GM19035 (cell line): ENCODE measurements around the gene STARD10.

Experiments used
- ATAC-seq: cut with Tn5 transposase; IDR thresholded peaks from one replicate; pipeline ENCODE4 v1.9.1; 2021; ENCODE audit not compliant: unreplicated experiment

STARD10 gene

DNA sequence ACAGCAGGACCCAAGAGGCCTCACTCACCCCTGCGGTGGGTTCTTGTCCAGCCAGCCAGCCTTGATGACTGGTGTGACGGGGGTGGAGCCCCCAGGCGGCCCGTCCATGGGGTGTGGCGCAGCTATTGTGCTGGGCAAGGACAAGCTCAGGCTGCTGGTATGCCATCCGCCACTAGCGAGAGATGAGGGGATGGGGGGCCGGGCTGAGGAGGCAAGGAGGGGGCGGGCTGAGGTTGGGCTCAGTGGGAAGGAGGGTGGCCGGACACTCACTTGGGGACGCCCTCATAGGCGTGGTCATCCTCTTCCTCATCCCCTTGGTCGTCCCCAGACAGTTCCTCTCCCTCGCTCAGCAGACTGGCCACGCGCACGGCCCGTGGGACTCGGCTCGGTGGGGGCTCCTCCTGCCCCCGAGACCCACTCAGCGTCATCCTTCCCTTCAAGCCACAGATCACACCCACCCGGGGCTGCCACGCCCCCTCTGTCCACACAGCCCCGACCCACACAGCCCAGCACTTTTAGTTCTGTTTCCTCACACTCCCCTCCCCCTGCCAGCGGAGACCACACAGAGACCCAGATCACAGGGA is 81.6 kb downstream of the STARD10 start:
- no peak for ATAC-seq

DNA sequence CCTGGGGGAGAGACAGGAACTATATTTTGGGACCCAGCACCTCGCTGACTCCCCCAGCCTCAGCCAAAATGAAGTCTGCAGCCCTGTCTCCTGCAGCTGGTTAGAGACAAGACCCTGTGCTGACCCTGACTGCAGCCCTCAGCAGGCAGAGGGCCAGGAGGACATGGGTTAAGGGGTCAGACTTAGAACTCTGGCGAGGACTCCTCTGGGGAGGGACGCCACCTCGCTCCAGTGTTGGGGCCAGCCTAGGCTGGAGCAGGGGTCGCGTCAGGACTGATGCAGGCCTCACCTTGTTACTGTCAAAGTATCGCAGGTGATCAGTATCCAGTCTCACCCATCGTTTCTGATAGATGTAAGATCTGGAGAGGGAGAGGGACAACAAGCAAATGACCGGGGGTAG is 82.7 kb downstream of the STARD10 start:
- ATAC-seq = no peak

DNA sequence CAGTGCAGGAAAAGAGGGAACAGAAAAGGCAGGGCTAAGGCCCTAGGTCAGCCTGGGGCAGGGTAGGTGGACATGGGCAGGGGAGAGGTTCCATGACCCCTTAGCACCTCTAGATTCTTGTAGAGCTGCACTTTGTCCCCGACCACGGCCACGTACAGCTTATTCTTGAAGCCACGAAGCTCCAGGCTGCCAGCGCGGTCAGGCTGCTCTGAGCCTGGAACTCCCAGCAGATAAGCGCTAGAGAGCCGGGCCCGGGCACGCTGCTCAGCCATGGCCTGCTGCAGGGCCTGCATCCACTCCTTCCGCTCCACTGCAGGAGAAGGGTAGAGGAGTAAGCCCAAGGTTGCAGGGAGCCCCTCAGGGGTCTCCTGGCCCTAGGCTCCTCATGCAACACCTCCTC is 83.6 kb downstream of the STARD10 start:
- ATAC-seq = no peak

DNA sequence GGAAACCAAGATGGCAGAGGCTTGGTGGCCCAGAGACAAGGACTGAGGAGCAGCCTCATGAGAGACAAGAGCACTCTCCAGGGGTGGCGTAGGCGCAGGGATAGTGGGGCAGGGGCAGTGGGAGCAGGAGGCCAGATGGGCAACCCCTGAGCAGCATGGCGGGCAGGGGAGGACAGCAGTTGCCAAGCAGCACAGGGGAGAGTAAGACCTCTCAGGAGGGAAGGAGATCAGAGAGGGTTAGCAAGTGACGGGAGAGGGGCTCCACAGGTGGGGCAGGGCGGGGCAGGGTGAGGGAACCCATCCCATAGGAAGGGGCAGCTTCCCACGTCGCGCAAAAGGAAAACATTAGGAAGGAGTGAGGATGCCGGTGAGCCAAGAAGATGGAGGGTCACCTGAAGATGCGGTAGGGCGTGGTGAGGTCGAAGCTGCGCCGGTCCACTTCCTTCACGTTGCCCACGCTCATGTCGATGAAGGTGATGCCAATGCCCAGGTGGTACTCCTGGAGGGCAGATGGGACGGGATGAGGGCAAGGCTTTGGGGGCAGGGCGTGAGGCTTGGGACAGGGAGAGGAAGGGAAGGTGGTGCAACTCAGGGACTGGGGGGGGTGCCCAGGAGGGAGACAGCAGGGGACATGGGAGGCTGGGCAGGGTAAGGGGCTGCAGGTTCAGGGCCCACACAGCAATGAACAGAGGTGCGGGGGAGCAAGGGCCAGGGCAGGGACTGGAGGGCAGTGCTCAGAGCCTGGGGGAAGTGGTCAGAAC is 84.2 kb downstream of the STARD10 start:
- no peak for ATAC-seq

DNA sequence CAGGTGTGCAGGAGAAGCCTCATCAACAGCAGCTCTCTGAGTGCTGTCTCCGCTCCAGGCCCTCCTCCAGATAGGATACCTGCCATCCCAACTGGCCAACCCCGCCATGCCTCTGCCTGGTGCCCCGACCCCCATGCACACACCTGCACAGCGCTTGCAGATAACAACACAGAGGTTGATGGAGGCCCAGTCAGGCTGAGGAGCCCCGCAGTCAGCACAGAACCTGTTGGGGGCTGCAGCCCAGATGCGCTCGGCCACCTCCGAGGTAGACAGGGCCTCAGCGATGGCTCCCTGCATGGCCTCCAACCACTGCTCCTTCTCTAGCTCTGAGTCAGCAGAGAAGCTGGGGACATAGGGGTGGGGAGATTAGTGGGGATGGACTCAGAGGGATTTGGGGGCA is 86.8 kb downstream of the STARD10 start:
- ATAC-seq = no peak

DNA sequence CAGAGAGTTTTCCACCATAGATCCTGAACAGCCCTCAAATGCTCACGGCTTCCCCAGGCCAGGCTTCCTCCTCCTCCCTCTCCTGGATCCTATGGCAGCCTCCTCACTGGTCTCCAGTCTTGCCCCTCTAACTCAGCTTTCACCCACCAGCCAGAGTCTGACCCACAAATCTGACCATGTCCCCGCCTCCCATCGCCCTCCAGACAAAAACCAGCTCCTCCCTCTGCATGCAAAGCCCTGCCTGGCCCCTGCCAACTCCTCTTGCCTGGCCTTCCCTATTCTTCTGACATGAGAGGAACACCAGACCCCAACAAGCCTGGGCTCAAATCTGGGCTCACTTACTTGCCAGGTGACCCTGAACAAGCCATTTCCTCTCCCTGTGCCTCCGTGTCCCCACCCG is 87.3 kb downstream of the STARD10 start:
- ATAC-seq = no peak

DNA sequence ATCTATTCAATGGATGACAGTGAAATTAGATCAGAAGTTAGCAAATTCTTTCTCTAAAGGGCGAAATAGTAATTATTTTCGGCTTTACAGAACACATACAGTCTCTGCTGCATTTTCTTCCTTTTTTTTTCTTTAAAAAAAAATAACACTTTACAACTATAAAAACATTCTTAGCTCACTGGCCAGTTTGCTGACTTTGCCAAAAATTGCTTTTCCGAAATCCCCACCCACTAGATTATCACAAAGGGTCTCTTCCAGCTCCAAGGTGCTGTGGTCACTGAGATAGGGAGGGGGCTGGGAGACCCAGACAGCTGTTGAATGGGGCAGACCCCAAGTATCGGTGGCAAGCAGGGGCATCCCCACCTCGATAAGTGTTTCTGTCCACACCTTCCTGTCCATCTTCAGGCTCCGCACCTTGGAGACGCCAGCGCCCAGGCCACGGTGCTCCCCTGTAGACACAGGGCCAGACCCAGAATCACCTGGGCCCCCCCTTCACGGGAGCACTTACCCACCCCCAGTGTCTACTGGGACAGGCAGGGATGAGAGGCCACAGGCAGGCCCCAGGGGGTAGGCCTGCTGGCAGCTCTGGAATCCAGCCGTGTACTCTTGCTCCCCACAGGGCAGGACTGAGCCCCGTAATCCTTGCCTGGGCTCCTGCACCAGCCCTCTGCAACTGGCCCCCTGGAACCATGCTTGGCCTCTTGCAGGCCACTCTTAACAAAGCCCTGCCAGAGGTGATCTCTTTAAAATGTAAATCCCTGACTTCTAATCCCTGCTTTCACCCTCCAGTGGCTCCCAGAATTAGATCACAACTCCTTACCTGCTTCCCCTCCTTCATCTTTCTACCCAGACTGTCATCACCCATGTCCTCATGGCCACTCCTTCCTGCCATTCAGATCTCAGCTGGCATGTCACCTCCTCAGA is 88.1 kb downstream of the STARD10 start:
- no peak for ATAC-seq

DNA sequence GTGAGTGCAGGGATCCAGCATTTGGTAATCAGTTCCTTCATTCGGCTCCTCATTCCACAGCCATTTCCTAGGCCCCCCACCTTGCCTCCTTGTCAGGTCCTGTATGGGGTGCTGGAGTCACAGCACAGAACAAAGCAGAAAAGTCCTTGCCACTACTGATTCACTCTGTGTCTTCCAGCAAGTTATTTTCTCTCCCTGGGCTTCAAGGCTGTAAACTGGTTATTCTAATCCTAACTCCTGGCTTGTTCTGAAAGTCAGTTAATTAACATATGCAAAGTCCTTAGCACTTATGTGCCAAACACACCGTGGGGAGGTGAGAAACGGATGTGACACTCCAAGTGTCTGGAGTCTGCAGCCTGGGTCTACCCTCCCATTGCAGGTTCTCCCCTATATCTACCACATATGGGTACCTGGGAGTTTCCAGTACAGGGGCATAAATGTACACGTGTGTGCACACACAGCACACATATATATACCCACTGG is 89.0 kb downstream of the STARD10 start:
- ATAC-seq = no peak
